Measurements from ENCODE around the gene ATP2A3.

DNA sequence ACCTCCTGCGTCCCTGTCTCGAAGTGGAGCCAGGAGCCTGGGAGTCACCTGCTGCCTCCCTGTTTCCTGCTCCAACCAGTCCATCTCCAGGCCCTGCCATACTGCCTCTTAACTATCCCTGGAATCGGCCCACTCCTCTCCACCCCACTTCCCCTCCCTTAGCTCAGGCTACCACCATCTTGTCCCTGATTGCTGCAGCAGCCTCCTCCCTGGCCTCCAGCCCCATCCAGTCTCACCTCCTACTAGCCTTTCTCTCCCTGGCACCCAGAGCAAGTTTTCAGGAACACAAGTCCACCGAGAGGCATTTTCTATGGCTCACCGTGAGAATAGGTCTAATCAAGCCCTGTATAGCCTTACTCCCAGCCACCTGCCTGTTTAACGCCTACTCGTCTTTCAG, 70.5 kb downstream of the ATP2A3 start:
- TF ChIP-seq, protein P1, sequence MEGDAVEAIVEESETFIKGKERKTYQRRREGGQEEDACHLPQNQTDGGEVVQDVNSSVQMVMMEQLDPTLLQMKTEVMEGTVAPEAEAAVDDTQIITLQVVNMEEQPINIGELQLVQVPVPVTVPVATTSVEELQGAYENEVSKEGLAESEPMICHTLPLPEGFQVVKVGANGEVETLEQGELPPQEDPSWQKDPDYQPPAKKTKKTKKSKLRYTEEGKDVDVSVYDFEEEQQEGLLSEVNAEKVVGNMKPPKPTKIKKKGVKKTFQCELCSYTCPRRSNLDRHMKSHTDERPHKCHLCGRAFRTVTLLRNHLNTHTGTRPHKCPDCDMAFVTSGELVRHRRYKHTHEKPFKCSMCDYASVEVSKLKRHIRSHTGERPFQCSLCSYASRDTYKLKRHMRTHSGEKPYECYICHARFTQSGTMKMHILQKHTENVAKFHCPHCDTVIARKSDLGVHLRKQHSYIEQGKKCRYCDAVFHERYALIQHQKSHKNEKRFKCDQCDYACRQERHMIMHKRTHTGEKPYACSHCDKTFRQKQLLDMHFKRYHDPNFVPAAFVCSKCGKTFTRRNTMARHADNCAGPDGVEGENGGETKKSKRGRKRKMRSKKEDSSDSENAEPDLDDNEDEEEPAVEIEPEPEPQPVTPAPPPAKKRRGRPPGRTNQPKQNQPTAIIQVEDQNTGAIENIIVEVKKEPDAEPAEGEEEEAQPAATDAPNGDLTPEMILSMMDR (IDR thresholded peaks at IDR 0.05; ENCODE audit: low read length), result no peak
- TF ChIP-seq EZH2 (IDR thresholded peaks at IDR 0.05; ENCODE audit: borderline replicate concordance, low read length), result no peak

All from OCI-LY1 (cell line).